ENCODE measurements around the gene CALHM4.

Gene CALHM4

DNA sequence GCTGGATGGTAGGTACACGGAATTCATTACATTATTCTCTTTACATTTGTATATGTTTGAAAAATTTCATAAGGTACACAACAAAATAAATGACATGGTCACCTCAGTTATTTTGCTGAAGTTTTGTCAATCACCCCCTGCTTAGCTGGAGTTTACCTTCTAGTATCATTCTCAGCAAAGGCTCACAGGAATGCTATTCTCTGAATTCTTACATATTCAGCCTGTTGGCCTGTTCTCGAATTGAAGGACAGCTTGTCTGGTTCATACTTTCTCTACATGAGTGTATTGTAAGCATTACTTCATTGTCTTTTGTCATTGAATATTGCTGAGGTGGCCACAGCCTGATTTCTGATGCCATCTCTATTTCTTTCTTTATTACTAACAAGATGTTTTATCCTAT is 29.3 kb upstream of the CALHM4 start:
- H3K27ac ChIP-seq (ENCODE audit: low read depth, low read length), result no peak overlapping the region
- H3K79me2 ChIP-seq (ENCODE audit: control insufficient read depth, insufficient read depth, low read length), result no peaks in the 10 kb centered on the region
- H3K9ac ChIP-seq (ENCODE audit: low read length), result no peak overlapping the region
- H3K23ac ChIP-seq (ENCODE audit: low read length), result no peak overlapping the region
- H3K27me3 ChIP-seq (ENCODE audit: insufficient read depth, low read length, poor library complexity), result no peaks in the 10 kb centered on the region
- H3K36me3 ChIP-seq (ENCODE audit: control insufficient read depth, insufficient read depth, low read length), result no peaks in the 10 kb centered on the region
- H3K56ac ChIP-seq (ENCODE audit: low read length), result no peak overlapping the region
- no peak overlapping the region for H4K8ac ChIP-seq (ENCODE audit: low read depth, low read length)
- no peak overlapping the region for H3K4me2 ChIP-seq (ENCODE audit: low read length)
- no peaks in the 10 kb centered on the region for H3K79me1 ChIP-seq (ENCODE audit: low read length)
- no peak overlapping the region for H3K4ac ChIP-seq (ENCODE audit: low read depth, low read length)
- H3K18ac ChIP-seq (ENCODE audit: low read length), result no peak overlapping the region
- no peak overlapping the region for H4K5ac ChIP-seq (ENCODE audit: low read length)
- no peak overlapping the region for H2BK15ac ChIP-seq (replicated peaks; ENCODE audit: low read depth)
- H3K4me3 ChIP-seq (ENCODE audit: low read length), result no peak overlapping the region
- H2AK5ac ChIP-seq (ENCODE audit: low read length), result no peak overlapping the region
- no peak overlapping the region for H2BK120ac ChIP-seq (ENCODE audit: low read depth, low read length)
- peaks cover 4% of the 10 kb centered on the region for H3K4me1 ChIP-seq (ENCODE audit: control insufficient read depth, low read depth, low read length)
- DNase-seq, result peak; percentile 60
- no peak overlapping the region for H2BK5ac ChIP-seq (ENCODE audit: low read length)
- no CpG with 5 or more reads among the region's 2 CpGs for WGBS (ENCODE audit: extremely low coverage, insufficient coverage, low lambda C conversion rate)

DNA sequence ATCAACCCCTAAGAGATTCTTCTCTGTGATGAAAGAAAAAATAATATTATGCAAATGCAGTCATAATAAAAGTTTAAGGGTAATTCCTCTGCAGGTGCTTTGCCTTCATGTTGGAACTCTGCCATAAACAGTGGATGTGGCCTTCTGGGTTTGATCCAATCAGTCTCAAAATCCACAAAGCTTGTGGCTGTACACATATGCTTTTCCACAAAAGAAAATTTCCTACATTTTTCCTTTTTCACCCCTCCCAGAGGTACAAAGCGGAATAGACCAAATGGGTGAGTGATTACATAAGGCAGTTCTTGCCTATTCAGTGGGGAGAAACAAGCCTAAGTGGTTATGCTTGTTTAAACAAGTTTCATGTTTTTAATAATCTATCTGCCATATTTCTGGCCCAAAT is 25.4 kb upstream of the CALHM4 start:
- Histone ChIP-seq H3K9ac (ENCODE audit: low read length) (no peak overlapping the region), H4K8ac (ENCODE audit: low read depth, low read length) (no peak overlapping the region), H3K23ac (ENCODE audit: low read length) (no peak overlapping the region), H2BK15ac (replicated peaks; ENCODE audit: low read depth) (no peak overlapping the region), H3K79me2 (ENCODE audit: control insufficient read depth, insufficient read depth, low read length) (no peaks in the 10 kb centered on the region), H2AK5ac (ENCODE audit: low read length) (no peak overlapping the region), H2BK120ac (ENCODE audit: low read depth, low read length) (no peak overlapping the region), H3K4ac (ENCODE audit: low read depth, low read length) (no peak overlapping the region), H3K27me3 (ENCODE audit: insufficient read depth, low read length, poor library complexity) (no peaks in the 10 kb centered on the region), H3K4me3 (ENCODE audit: low read length) (no peak overlapping the region), H3K18ac (ENCODE audit: low read length) (no peak overlapping the region), H3K36me3 (ENCODE audit: control insufficient read depth, insufficient read depth, low read length) (no peaks in the 10 kb centered on the region), H3K79me1 (ENCODE audit: low read length) (no peaks in the 10 kb centered on the region), H4K5ac (ENCODE audit: low read length) (no peak overlapping the region), H3K27ac (ENCODE audit: low read depth, low read length) (no peak overlapping the region), H3K4me1 (ENCODE audit: control insufficient read depth, low read depth, low read length) (peaks cover 7% of the 10 kb centered on the region), H2BK5ac (ENCODE audit: low read length) (no peak overlapping the region), H3K4me2 (ENCODE audit: low read length) (no peak overlapping the region), H3K56ac (ENCODE audit: low read length) (no peak overlapping the region)
- WGBS (ENCODE audit: extremely low coverage, insufficient coverage, low lambda C conversion rate), result no CpG with 5 or more reads among the region's 1 CpG
- no peak for DNase-seq

DNA sequence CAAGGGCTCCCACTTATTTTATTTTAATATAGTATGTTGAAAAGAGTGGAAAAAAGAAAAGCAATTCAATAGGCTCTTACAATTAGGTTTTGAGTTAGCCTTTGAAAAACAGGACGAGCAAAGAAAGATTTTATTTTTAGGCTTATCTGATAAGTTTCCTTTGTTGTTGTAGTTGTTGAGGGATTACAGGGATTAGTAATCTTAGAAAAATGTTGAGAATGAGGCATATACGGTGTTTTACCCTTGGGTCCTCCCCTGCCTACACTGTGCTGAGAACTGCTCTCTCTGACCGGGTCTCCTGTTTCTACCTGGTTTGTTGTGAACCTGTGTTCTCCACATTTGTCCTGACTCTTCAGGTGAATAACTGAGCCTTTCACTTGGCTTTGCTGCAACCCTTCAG is 24.8 kb upstream of the CALHM4 start:
- no peak overlapping the region for H3K18ac ChIP-seq (ENCODE audit: low read length)
- H3K9ac ChIP-seq (ENCODE audit: low read length), result no peak overlapping the region
- no peaks in the 10 kb centered on the region for H3K79me2 ChIP-seq (ENCODE audit: control insufficient read depth, insufficient read depth, low read length)
- H3K23ac ChIP-seq (ENCODE audit: low read length), result no peak overlapping the region
- peak overlapping the region; percentile 14 for H3K4me2 ChIP-seq (ENCODE audit: low read length)
- no peaks in the 10 kb centered on the region for H3K36me3 ChIP-seq (ENCODE audit: control insufficient read depth, insufficient read depth, low read length)
- peaks cover 10% of the 10 kb centered on the region for H3K4me1 ChIP-seq (ENCODE audit: control insufficient read depth, low read depth, low read length)
- H3K79me1 ChIP-seq (ENCODE audit: low read length), result no peaks in the 10 kb centered on the region
- H3K56ac ChIP-seq (ENCODE audit: low read length), result peak overlapping the region; percentile 79
- no peak overlapping the region for H4K8ac ChIP-seq (ENCODE audit: low read depth, low read length)
- WGBS (ENCODE audit: extremely low coverage, insufficient coverage, low lambda C conversion rate), result no CpG with 5 or more reads among the region's 3 CpGs
- no peak overlapping the region for H3K27ac ChIP-seq (ENCODE audit: low read depth, low read length)
- no peak overlapping the region for H2BK120ac ChIP-seq (ENCODE audit: low read depth, low read length)
- no peak overlapping the region for H2AK5ac ChIP-seq (ENCODE audit: low read length)
- peak overlapping the region; percentile 22 for H2BK15ac ChIP-seq (replicated peaks; ENCODE audit: low read depth)
- H3K4ac ChIP-seq (ENCODE audit: low read depth, low read length), result no peak overlapping the region
- H3K27me3 ChIP-seq (ENCODE audit: insufficient read depth, low read length, poor library complexity), result no peaks in the 10 kb centered on the region
- peak; percentile 92 for DNase-seq
- no peak overlapping the region for H4K5ac ChIP-seq (ENCODE audit: low read length)
- H2BK5ac ChIP-seq (ENCODE audit: low read length), result peak overlapping the region; percentile 61
- H3K4me3 ChIP-seq (ENCODE audit: low read length), result no peak overlapping the region

DNA sequence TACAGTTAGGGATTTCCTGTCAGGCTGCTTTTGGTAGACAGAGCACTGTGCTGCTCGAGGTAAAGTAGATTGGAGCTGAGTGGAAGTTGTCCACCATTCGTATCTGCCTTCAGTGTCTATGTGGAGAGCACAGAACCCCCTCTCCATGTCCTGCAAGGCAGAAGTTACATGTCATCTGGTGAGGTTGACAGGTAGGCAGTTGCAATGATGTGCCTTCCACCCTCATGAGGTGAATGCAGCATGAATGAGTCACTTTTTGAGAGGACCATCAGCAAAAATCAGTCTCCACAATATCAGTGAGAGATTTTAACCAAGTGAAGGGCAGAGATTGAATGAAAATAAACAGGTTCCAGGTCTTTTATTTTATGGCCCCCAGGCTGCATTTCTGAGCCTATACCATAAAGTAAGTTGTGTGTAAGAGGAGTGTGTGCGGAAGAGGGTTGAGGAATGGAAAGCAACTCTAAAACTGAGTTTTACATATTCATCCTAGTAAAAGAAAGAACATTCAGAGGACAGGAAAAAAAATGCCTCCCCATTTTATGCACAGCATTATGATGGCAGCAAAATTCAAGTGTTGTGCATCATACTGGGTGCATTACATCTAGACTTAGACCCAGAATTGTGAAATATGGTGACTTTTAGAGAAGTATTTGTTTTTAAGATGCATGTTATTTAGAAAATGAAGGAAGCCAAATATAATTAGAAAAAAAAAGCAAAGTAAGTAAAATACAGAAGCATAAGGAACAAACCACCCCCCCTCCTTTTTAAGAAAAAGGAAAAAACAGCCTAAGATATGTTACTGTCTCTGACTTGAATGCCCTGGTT is 23.9 kb upstream of the CALHM4 start:
- Histone ChIP-seq H3K4me2 (ENCODE audit: low read length) (no peak overlapping the region), H3K9ac (ENCODE audit: low read length) (peak overlapping the region; percentile 1), H3K79me1 (ENCODE audit: low read length) (no peaks in the 10 kb centered on the region), H3K27me3 (ENCODE audit: insufficient read depth, low read length, poor library complexity) (no peaks in the 10 kb centered on the region), H3K56ac (ENCODE audit: low read length) (peak overlapping the region; percentile 69), H2BK15ac (replicated peaks; ENCODE audit: low read depth) (no peak overlapping the region), H3K4me1 (ENCODE audit: control insufficient read depth, low read depth, low read length) (peaks cover 8% of the 10 kb centered on the region), H3K27ac (ENCODE audit: low read depth, low read length) (no peak overlapping the region), H3K18ac (ENCODE audit: low read length) (no peak overlapping the region), H2AK5ac (ENCODE audit: low read length) (peak overlapping the region; percentile 64), H3K4me3 (ENCODE audit: low read length) (no peak overlapping the region), H3K79me2 (ENCODE audit: control insufficient read depth, insufficient read depth, low read length) (no peaks in the 10 kb centered on the region), H4K5ac (ENCODE audit: low read length) (no peak overlapping the region), H2BK5ac (ENCODE audit: low read length) (no peak overlapping the region), H2BK120ac (ENCODE audit: low read depth, low read length) (no peak overlapping the region), H3K36me3 (ENCODE audit: control insufficient read depth, insufficient read depth, low read length) (no peaks in the 10 kb centered on the region), H3K4ac (ENCODE audit: low read depth, low read length) (no peak overlapping the region), H4K8ac (ENCODE audit: low read depth, low read length) (no peak overlapping the region), H3K23ac (ENCODE audit: low read length) (no peak overlapping the region)
- DNase-seq, result peak; percentile 51
- no CpG with 5 or more reads among the region's 3 CpGs for WGBS (ENCODE audit: extremely low coverage, insufficient coverage, low lambda C conversion rate)

GRCh38 chr6:116530436-116530835 is 23.1 kb upstream of the CALHM4 start:
- no peak overlapping the region for H3K23ac ChIP-seq (ENCODE audit: low read length)
- H3K9ac ChIP-seq (ENCODE audit: low read length), result no peak overlapping the region
- no peak overlapping the region for H3K4me2 ChIP-seq (ENCODE audit: low read length)
- no peak overlapping the region for H4K5ac ChIP-seq (ENCODE audit: low read length)
- no peak overlapping the region for H2AK5ac ChIP-seq (ENCODE audit: low read length)
- no peak overlapping the region for H2BK120ac ChIP-seq (ENCODE audit: low read depth, low read length)
- H3K18ac ChIP-seq (ENCODE audit: low read length), result no peak overlapping the region
- H2BK5ac ChIP-seq (ENCODE audit: low read length), result no peak overlapping the region
- H3K36me3 ChIP-seq (ENCODE audit: control insufficient read depth, insufficient read depth, low read length), result no peaks in the 10 kb centered on the region
- no CpG with 5 or more reads among the region's 2 CpGs for WGBS (ENCODE audit: extremely low coverage, insufficient coverage, low lambda C conversion rate)
- no peak for DNase-seq
- no peak overlapping the region for H3K27ac ChIP-seq (ENCODE audit: low read depth, low read length)
- no peak overlapping the region for H4K8ac ChIP-seq (ENCODE audit: low read depth, low read length)
- H3K79me1 ChIP-seq (ENCODE audit: low read length), result no peaks in the 10 kb centered on the region
- H3K4me3 ChIP-seq (ENCODE audit: low read length), result no peak overlapping the region
- no peak overlapping the region for H3K56ac ChIP-seq (ENCODE audit: low read length)
- no peaks in the 10 kb centered on the region for H3K79me2 ChIP-seq (ENCODE audit: control insufficient read depth, insufficient read depth, low read length)
- peaks cover 8% of the 10 kb centered on the region for H3K4me1 ChIP-seq (ENCODE audit: control insufficient read depth, low read depth, low read length)
- no peak overlapping the region for H2BK15ac ChIP-seq (replicated peaks; ENCODE audit: low read depth)
- no peak overlapping the region for H3K4ac ChIP-seq (ENCODE audit: low read depth, low read length)
- no peaks in the 10 kb centered on the region for H3K27me3 ChIP-seq (ENCODE audit: insufficient read depth, low read length, poor library complexity)

All from mesendoderm (in vitro differentiated cells).